Spleen (tissue), 11 donors: Measurements from ENCODE around the gene EEF1AKMT4. TPM values are rescaled to one million over a fixed set of nuclear protein-coding genes. Genes with fewer than 3 reads are reported as not detected.

ENCODE experiments used
- DNase-seq: peaks from one replicate; pipeline ENCODE4 v3.0.0-alpha.2; 2020
- H3K27ac ChIP-seq, 8 donors: fragments of 200-600 bp; sonication (generic) in 7 of 8; 1 replicate in 4 of 8; 2 replicates in 4 of 8; pipeline versions ENCODE4 v1.5.0 to v1.8.0; 2016 to 2021; ENCODE audit warnings: inconsistent platforms in 4 of 8, mild to moderate bottlenecking in 4 of 8, moderate library complexity in 1 of 8
- H3K27me3 ChIP-seq, 7 donors: fragments of 200-600 bp; sonication (generic) in 6 of 7; replicated peaks in 1 of 7; 1 replicate in 4 of 7; 2 replicates in 3 of 7; pipeline versions ENCODE4 v1.5.0 to v1.8.0; 2016 to 2021; ENCODE audit warnings: inconsistent platforms in 3 of 7, mild to moderate bottlenecking in 1 of 7
- H3K36me3 ChIP-seq, 6 donors: fragments of 200-600 bp; sonication (generic) in 5 of 6; 1 replicate in 4 of 6; 2 replicates in 2 of 6; pipeline versions ENCODE4 v1.5.0 to v1.8.0; 2016 to 2021; ENCODE audit warnings: inconsistent platforms in 2 of 6
- H3K4me1 ChIP-seq, 6 donors: fragments of 200-600 bp; sonication (generic) in 5 of 6; 1 replicate in 3 of 6; 2 replicates in 3 of 6; pipeline versions ENCODE4 v1.5.0 to v1.8.0; 2016 to 2021; ENCODE audit warnings: inconsistent platforms in 3 of 6
- H3K4me3 ChIP-seq, 8 donors: fragments of 200-600 bp; sonication (generic) in 7 of 8; 1 replicate in 4 of 8; 2 replicates in 4 of 8; pipeline versions ENCODE4 v1.5.0 to v1.8.0; 2016 to 2021; ENCODE audit warnings: inconsistent platforms in 4 of 8, mild to moderate bottlenecking in 4 of 8, moderate library complexity in 2 of 8
- H3K9me3 ChIP-seq, 8 donors: fragments of 200-600 bp; sonication (generic) in 7 of 8; 1 replicate in 4 of 8; 2 replicates in 4 of 8; pipeline versions ENCODE4 v1.5.0 to v1.8.0; 2016 to 2021; ENCODE audit warnings: inconsistent platforms in 4 of 8
- POLR2A ChIP-seq, 3 donors: fragments of 450-650 bp; IDR thresholded peaks; one replicate each; pipeline ENCODE4 v1.5.1; 2017; ENCODE audit warnings: antibody characterized with exemption in 3 of 3, mild to moderate bottlenecking in 1 of 3
- POLR2AphosphoS5 ChIP-seq, 3 donors: sonication (generic); formaldehyde crosslinking; IDR thresholded peaks; one replicate each; pipeline ENCODE4 v1.5.1; 2017; ENCODE audit warnings: antibody characterized with exemption in 3 of 3
- WGBS, 5 donors: extraction: QIAGEN DNeasy Blood & Tissue Kit in 3 of 5; methylation state at CpG; one replicate each; pipeline versions ENCODE4 v1.1.5 to v1.1.7; 2013 to 2018; 5-methylcytosine and 5-hydroxymethylcytosine counted together
- intact Hi-C: fragments of 100-400 bp; cut with DNase I; formaldehyde crosslinking; loops from one replicate; pipeline ENCODE4 v1.15.0; 2023; ENCODE audit warnings: low total_unique reads
- polyA plus RNA-seq, 3 donors: library from polyadenylated mRNA; stranded (reverse); fragments of 200-250 nt; gene quantifications; one replicate each; pipeline ENCODE4 v1.2.1, GENCODE V29; 2013
- total RNA-seq, 7 donors: library from RNA; depleted of rRNA in 3 of 7; stranded (reverse); fragments of >200 nt in 3 of 7; fragmentation: NEBNext Ultra II Directional in 4 of 7; extraction: Animal tissue kit (Norgen Biotek cat#: 25700) in 4 of 7; gene quantifications; one replicate each; pipeline versions ENCODE4 v1.1.0 to v1.2.1, GENCODE V29; 2016 to 2021
- TF ChIP-seq, protein P1 (sequence below), 11 experiments: fragments of 200-600 bp in 7 of 11; fragments of 450-650 bp in 4 of 11; sonication (generic) in 4 of 11; IDR thresholded peaks in 8 of 11; conservative IDR thresholded peaks in 3 of 11; 1 replicate in 7 of 11; 2 replicates in 4 of 11; pipeline versions ENCODE4 v1.4.0 to v1.8.0; 2016 to 2021; ENCODE audit warnings: antibody characterized with exemption in 11 of 11, inconsistent platforms in 4 of 11, mild to moderate bottlenecking in 1 of 11
- donor health status: healthy with polysubstance abuse.
- donor health status: DM: no; HTN: no; CAD: no; lungs with moderate emphysema.
- donor health status: DM: no; HTN: no; CAD: no.
- donor health status: Bipolar disorder and iron deficiency.
- donor health status: healthy.
- donor health status: DM: no; HTN: no; CAD: no.
- donor health status: DM: yes; HTN: yes; CAD: no.

Gene EEF1AKMT4
- total and polyA plus RNA-seq, 10 donors, result 1.2 to 5.4 (median 3.1) TPM

- H3K27me3 ChIP-seq, result peaks cover 4 to 94% (median 47%) of the 10 kb centered on the region in 7 donors
- H3K4me1 ChIP-seq, result peaks cover 8 to 28% (median 25%) of the 10 kb centered on the region in 6 donors
- H3K27ac ChIP-seq, result no peak overlapping the region
- no peak for DNase-seq
- TF ChIP-seq POLR2A (IDR thresholded peaks at IDR 0.05), result no peak
- TF ChIP-seq, protein P1, sequence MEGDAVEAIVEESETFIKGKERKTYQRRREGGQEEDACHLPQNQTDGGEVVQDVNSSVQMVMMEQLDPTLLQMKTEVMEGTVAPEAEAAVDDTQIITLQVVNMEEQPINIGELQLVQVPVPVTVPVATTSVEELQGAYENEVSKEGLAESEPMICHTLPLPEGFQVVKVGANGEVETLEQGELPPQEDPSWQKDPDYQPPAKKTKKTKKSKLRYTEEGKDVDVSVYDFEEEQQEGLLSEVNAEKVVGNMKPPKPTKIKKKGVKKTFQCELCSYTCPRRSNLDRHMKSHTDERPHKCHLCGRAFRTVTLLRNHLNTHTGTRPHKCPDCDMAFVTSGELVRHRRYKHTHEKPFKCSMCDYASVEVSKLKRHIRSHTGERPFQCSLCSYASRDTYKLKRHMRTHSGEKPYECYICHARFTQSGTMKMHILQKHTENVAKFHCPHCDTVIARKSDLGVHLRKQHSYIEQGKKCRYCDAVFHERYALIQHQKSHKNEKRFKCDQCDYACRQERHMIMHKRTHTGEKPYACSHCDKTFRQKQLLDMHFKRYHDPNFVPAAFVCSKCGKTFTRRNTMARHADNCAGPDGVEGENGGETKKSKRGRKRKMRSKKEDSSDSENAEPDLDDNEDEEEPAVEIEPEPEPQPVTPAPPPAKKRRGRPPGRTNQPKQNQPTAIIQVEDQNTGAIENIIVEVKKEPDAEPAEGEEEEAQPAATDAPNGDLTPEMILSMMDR (IDR thresholded peaks at IDR 0.05 in 8 of 11, conservative IDR thresholded peaks at IDR 0.05 in 3 of 11), result no peak
- no peak for TF ChIP-seq POLR2AphosphoS5 (IDR thresholded peaks at IDR 0.05)
- WGBS, 5 donors, result 50 to 65% (median 58%) methylated on average over 3 of the region's 3 CpGs
- intact Hi-C loops, result no loop called here
- no peaks in the 10 kb centered on the region for H3K9me3 ChIP-seq
- no peaks in the 10 kb centered on the region for H3K36me3 ChIP-seq
- no peak overlapping the region for H3K4me3 ChIP-seq
Measured at GRCh38 chr3:184231671-184232070, 17.8 kb upstream of the EEF1AKMT4 start.

- H3K27ac ChIP-seq, result no peak overlapping the region
- 84 to 90% (median 89%) methylated on average over 13 to 23 of the region's 23 CpGs for WGBS, 5 donors
- intact Hi-C loops, result no loop called here
Measured at GRCh38 chr3:184233127-184233843, 16.2 kb upstream of the EEF1AKMT4 start.

DNA sequence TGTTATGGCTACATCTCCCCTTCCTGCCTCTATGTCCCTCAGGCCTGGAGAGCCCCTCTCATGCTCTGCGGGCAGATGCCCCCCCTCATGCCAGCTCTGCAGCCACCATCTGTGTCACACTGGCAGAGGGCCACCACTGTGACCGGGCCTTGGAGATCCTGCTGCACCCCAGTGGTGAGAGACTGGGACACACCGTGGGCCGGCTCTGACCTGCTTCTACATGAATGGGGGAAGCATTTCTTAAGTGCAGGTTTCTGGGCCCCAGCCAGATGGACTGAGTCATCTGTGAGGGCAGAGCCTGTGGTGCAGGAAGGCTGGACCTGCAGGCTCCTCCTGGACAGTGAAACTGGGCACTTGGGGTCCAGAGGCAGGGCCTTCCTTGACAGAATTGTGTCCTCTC is 15.2 kb upstream of the EEF1AKMT4 start:
- TF ChIP-seq, protein P1 (IDR thresholded peaks at IDR 0.05 in 8 of 11, conservative IDR thresholded peaks at IDR 0.05 in 3 of 11), result no peak
- TF ChIP-seq POLR2A (IDR thresholded peaks at IDR 0.05) (no peak), POLR2AphosphoS5 (IDR thresholded peaks at IDR 0.05) (no peak)
- no peak overlapping the region for H3K27ac ChIP-seq
- H3K4me1 ChIP-seq, result peaks cover 8 to 21% (median 19%) of the 10 kb centered on the region in 6 donors
- DNase-seq, result no peak
- no peak overlapping the region for H3K4me3 ChIP-seq
- H3K27me3 ChIP-seq, result peaks cover 4 to 74% (median 37%) of the 10 kb centered on the region in 7 donors
- intact Hi-C loops, result no loop called here
- 36 to 67% (median 40%) methylated on average over 3 to 4 of the region's 4 CpGs for WGBS, 5 donors
- no peaks in the 10 kb centered on the region for H3K9me3 ChIP-seq
- H3K36me3 ChIP-seq, result no peaks in the 10 kb centered on the region

More at GRCh38 chr3:184233127-184233843, 16.2 kb upstream of the EEF1AKMT4 start:
- H3K4me1 ChIP-seq, result peaks cover 8 to 28% (median 25%) of the 10 kb centered on the region in 6 donors
- H3K27me3 ChIP-seq, result peaks cover 4 to 83% (median 43%) of the 10 kb centered on the region in 7 donors
- no peak for DNase-seq
- no peaks in the 10 kb centered on the region for H3K9me3 ChIP-seq
- H3K36me3 ChIP-seq, result no peaks in the 10 kb centered on the region
- H3K4me3 ChIP-seq, result no peak overlapping the region
- TF ChIP-seq POLR2AphosphoS5 (IDR thresholded peaks at IDR 0.05) (no peak), POLR2A (IDR thresholded peaks at IDR 0.05) (no peak)
- TF ChIP-seq, protein P1 (IDR thresholded peaks at IDR 0.05 in 8 of 11, conservative IDR thresholded peaks at IDR 0.05 in 3 of 11), result no peak

GRCh38 chr3:184234671-184235380 is 14.6 kb upstream of the EEF1AKMT4 start:
- Histone ChIP-seq H3K9me3 (no peaks in the 10 kb centered on the region), H3K4me1 (peaks cover 5 to 15% (median 13%) of the 10 kb centered on the region in 6 donors), H3K27ac (no peak overlapping the region), H3K4me3 (no peak overlapping the region), H3K36me3 (no peaks in the 10 kb centered on the region), H3K27me3 (peaks cover 3 to 68% (median 31%) of the 10 kb centered on the region in 7 donors)
- TF ChIP-seq POLR2AphosphoS5 (IDR thresholded peaks at IDR 0.05), result no peak
- TF ChIP-seq, protein P1 (IDR thresholded peaks at IDR 0.05 in 8 of 11, conservative IDR thresholded peaks at IDR 0.05 in 3 of 11), result no peak
- TF ChIP-seq POLR2A (IDR thresholded peaks at IDR 0.05), result no peak
- WGBS, 5 donors, result 84 to 92% (median 89%) methylated on average over 15 to 19 of the region's 19 CpGs
- intact Hi-C loops, result no loop called here
- DNase-seq, result no peak
